GM12878 (cell line): ENCODE measurements around the gene VWA8.

Source experiments
- CBFB ChIP-seq: IDR thresholded peaks from 2 replicates; pipeline ENCODE4 v1.6.1; 2016; ENCODE audit warnings: antibody characterized with exemption, low read depth
- CREB1 ChIP-seq: IDR thresholded peaks from 2 replicates; pipeline ENCODE4 v1.6.1; 2012; ENCODE audit warnings: low read depth, mild to moderate bottlenecking, inconsistent platforms
- HDAC2 ChIP-seq: fragments of 200-600 bp; sonication (generic); IDR thresholded peaks from 2 replicates; pipeline ENCODE4 v1.6.1; 2017
- HDGF ChIP-seq: fragments of 450-650 bp; IDR thresholded peaks from 2 replicates; pipeline ENCODE4 v1.6.1; 2016; ENCODE audit warnings: antibody characterized with exemption
- MXI1 ChIP-seq: fragments of 150-350 bp; IDR thresholded peaks from 2 replicates; pipeline ENCODE4 v1.6.1; 2011; ENCODE audit warnings: low read depth, mild to moderate bottlenecking, inconsistent platforms, low read length, improper control_type of control experiment
- POLR2AphosphoS5 ChIP-seq: IDR thresholded peaks from 2 replicates; pipeline ENCODE4 v1.6.1; 2011; ENCODE audit warnings: mild to moderate bottlenecking, low read length, inconsistent platforms
- SIN3A ChIP-seq: IDR thresholded peaks from 2 replicates; pipeline ENCODE4 v1.6.1; 2012; ENCODE audit warnings: low read depth, low read length, improper control_type of control experiment
- TF ChIP-seq, protein P1 (sequence below): IDR thresholded peaks from 2 replicates; pipeline ENCODE4 v1.6.1; 2012; ENCODE audit warnings: improper control_type of control experiment, low read depth, low read length; ENCODE audit not compliant: insufficient replicate concordance
- TF ChIP-seq, protein P2 (sequence below), 3 experiments: IDR thresholded peaks in 2 of 3; conservative IDR thresholded peaks in 1 of 3; 2 replicates each; pipeline ENCODE4 v1.5.1; 2011; ENCODE audit warnings: low read depth in 3 of 3, low read length in 3 of 3, mild to moderate bottlenecking in 3 of 3, control low read depth in 2 of 3, moderate library complexity in 2 of 3, inconsistent platforms in 1 of 3, mixed read lengths in 1 of 3; ENCODE audit not compliant: control insufficient read depth in 2 of 3, insufficient read depth in 1 of 3; ENCODE audit errors: extremely low read depth in 1 of 3
- TF ChIP-seq, protein P3 (sequence below): fragments of 450-650 bp; IDR thresholded peaks from 2 replicates; pipeline ENCODE4 v1.6.1; 2017; ENCODE audit warnings: mild to moderate bottlenecking

DNA sequence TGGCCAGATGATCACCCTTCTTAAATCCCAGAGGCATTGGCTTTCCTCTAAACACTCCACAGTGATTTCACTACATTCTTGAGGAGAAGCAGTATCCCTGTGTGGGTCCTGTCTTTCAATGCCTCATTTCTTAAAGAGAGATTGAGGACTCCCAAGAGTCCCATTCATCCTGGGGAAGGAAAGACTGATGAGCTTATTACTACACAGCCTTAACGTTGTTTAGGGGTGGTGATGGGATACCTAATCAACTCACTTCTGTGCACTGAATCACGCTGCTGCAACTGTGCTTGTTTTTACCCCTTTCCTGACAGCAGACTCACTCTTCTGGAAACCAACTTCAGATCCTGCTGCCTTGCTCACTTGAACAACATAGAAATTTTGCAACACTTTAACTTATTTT lies 300.5 kb downstream of the VWA8 start:
- TF ChIP-seq SIN3A (no peak), HDGF (no peak), CREB1 (no peak), MXI1 (no peak), POLR2AphosphoS5 (no peak), HDAC2 (no peak), CBFB (no peak)
- TF ChIP-seq, protein P1, sequence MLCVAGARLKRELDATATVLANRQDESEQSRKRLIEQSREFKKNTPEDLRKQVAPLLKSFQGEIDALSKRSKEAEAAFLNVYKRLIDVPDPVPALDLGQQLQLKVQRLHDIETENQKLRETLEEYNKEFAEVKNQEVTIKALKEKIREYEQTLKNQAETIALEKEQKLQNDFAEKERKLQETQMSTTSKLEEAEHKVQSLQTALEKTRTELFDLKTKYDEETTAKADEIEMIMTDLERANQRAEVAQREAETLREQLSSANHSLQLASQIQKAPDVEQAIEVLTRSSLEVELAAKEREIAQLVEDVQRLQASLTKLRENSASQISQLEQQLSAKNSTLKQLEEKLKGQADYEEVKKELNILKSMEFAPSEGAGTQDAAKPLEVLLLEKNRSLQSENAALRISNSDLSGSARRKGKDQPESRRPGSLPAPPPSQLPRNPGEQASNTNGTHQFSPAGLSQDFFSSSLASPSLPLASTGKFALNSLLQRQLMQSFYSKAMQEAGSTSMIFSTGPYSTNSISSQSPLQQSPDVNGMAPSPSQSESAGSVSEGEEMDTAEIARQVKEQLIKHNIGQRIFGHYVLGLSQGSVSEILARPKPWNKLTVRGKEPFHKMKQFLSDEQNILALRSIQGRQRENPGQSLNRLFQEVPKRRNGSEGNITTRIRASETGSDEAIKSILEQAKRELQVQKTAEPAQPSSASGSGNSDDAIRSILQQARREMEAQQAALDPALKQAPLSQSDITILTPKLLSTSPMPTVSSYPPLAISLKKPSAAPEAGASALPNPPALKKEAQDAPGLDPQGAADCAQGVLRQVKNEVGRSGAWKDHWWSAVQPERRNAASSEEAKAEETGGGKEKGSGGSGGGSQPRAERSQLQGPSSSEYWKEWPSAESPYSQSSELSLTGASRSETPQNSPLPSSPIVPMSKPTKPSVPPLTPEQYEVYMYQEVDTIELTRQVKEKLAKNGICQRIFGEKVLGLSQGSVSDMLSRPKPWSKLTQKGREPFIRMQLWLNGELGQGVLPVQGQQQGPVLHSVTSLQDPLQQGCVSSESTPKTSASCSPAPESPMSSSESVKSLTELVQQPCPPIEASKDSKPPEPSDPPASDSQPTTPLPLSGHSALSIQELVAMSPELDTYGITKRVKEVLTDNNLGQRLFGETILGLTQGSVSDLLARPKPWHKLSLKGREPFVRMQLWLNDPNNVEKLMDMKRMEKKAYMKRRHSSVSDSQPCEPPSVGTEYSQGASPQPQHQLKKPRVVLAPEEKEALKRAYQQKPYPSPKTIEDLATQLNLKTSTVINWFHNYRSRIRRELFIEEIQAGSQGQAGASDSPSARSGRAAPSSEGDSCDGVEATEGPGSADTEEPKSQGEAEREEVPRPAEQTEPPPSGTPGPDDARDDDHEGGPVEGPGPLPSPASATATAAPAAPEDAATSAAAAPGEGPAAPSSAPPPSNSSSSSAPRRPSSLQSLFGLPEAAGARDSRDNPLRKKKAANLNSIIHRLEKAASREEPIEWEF = no peak
- TF ChIP-seq, protein P2, sequence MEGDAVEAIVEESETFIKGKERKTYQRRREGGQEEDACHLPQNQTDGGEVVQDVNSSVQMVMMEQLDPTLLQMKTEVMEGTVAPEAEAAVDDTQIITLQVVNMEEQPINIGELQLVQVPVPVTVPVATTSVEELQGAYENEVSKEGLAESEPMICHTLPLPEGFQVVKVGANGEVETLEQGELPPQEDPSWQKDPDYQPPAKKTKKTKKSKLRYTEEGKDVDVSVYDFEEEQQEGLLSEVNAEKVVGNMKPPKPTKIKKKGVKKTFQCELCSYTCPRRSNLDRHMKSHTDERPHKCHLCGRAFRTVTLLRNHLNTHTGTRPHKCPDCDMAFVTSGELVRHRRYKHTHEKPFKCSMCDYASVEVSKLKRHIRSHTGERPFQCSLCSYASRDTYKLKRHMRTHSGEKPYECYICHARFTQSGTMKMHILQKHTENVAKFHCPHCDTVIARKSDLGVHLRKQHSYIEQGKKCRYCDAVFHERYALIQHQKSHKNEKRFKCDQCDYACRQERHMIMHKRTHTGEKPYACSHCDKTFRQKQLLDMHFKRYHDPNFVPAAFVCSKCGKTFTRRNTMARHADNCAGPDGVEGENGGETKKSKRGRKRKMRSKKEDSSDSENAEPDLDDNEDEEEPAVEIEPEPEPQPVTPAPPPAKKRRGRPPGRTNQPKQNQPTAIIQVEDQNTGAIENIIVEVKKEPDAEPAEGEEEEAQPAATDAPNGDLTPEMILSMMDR (IDR thresholded peaks at IDR 0.05 in 2 of 3, conservative IDR thresholded peaks at IDR 0.05 in 1 of 3; ENCODE audit: control insufficient read depth in 2 of 3, extremely low read depth in 1 of 3, insufficient read depth in 1 of 3, low read depth in 3 of 3, low read length in 3 of 3) = no peak
- TF ChIP-seq, protein P3, sequence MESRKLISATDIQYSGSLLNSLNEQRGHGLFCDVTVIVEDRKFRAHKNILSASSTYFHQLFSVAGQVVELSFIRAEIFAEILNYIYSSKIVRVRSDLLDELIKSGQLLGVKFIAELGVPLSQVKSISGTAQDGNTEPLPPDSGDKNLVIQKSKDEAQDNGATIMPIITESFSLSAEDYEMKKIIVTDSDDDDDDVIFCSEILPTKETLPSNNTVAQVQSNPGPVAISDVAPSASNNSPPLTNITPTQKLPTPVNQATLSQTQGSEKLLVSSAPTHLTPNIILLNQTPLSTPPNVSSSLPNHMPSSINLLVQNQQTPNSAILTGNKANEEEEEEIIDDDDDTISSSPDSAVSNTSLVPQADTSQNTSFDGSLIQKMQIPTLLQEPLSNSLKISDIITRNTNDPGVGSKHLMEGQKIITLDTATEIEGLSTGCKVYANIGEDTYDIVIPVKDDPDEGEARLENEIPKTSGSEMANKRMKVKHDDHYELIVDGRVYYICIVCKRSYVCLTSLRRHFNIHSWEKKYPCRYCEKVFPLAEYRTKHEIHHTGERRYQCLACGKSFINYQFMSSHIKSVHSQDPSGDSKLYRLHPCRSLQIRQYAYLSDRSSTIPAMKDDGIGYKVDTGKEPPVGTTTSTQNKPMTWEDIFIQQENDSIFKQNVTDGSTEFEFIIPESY = no peak
